HCT116 (cell line): ENCODE measurements around the gene FAM117A. TPM values are rescaled to one million over a fixed set of nuclear protein-coding genes. Genes with fewer than 3 reads are reported as not detected.

ENCODE experiments used
- ATAC-seq: fragments of 200-7000 bp; cut with Tn5 transposase; 2 replicates; pipeline ENCODE4 v1.9.1; 2020; ENCODE audit warnings: mild to moderate bottlenecking, moderate library complexity
- BruUV-seq: library from RNA; stranded (reverse); fragments of 400-500 nt; replicated peaks from 2 replicates; lab custom pipeline; 2021; lab: Mats Ljungman, UMichigan
- CTCF ChIA-PET: fragments of 300-600 bp; sonication (Branson Sonifier 250); formaldehyde crosslinking; loops from one replicate; lab custom pipeline; 2021; ENCODE audit warnings: antibody characterized with exemption; lab: Charles Lee
- POLR2A ChIA-PET: fragments of 300-600, 350-600 bp; sonication (Branson Sonifier 250); formaldehyde crosslinking; loops from one replicate; lab custom pipeline; 2021; ENCODE audit warnings: antibody characterized with exemption; lab: Charles Lee
- RAD21 ChIA-PET, 2 experiments: fragments of 300-600 bp; sonication (Branson Sonifier 250); formaldehyde crosslinking; loops; one replicate each; lab custom pipeline; 2023; ENCODE audit warnings: low total read pairs in 2 of 2; ENCODE audit not compliant: uncharacterized antibody in 2 of 2, unreplicated experiment in 2 of 2, low non-redundant PET in 1 of 2; lab: Charles Lee
- DNase-seq: peaks from one replicate; pipeline ENCODE4 v3.0.0-alpha.2; 2010; ENCODE audit warnings: low read depth, low spot score
- H2AFZ ChIP-seq: fragments of 200-600 bp; shearing (Covaris generic), sonication (generic); 2 replicates; pipeline ENCODE4 v1.6.1; 2017; ENCODE audit warnings: low read depth, mixed run types, mixed read lengths, antibody characterized with exemption, low read length; ENCODE audit not compliant: poor library complexity, severe bottlenecking
- H3K27ac ChIP-seq: 2 replicates; pipeline ENCODE4 v1.5.1; 2012; ENCODE audit warnings: low read depth, low read length
- H3K27me3 ChIP-seq: fragments of 200-600 bp; sonication (generic); 2 replicates; pipeline ENCODE4 v1.6.1; 2016; ENCODE audit warnings: mixed run types, low read length, mixed read lengths; ENCODE audit not compliant: insufficient read depth
- H3K36me3 ChIP-seq, 2 experiments: fragments of 200-500 bp in 1 of 2; fragments of 200-600 bp in 1 of 2; sonication (Bioruptor generic) in 1 of 2; sonication (generic) in 1 of 2; 2 replicates each; pipeline versions ENCODE4 v1.5.1 to v1.6.1; 2014 to 2016; ENCODE audit warnings: low read length in 2 of 2, inconsistent platforms in 1 of 2, mixed read lengths in 1 of 2, mixed run types in 1 of 2; ENCODE audit not compliant: insufficient read depth in 2 of 2, control insufficient read depth in 1 of 2
- H3K4me1 ChIP-seq, 2 experiments: fragments of 200-600 bp in 1 of 2; sonication (generic) in 1 of 2; 2 replicates each; pipeline versions ENCODE4 v1.5.1 to v1.6.1; 2012 to 2017; ENCODE audit warnings: low read length in 2 of 2, inconsistent platforms in 1 of 2, mild to moderate bottlenecking in 1 of 2, mixed read lengths in 1 of 2, mixed run types in 1 of 2, moderate library complexity in 1 of 2; ENCODE audit not compliant: insufficient read depth in 2 of 2, control insufficient read depth in 1 of 2
- H3K4me2 ChIP-seq: fragments of 200-600 bp; sonication (generic); 2 replicates; pipeline ENCODE4 v1.6.1; 2017; ENCODE audit warnings: mixed run types, low read length, mixed read lengths
- H3K4me3 ChIP-seq, 2 experiments: fragments of 200-600 bp in 1 of 2; sonication (generic) in 1 of 2; replicated peaks in 1 of 2; 2 replicates each; pipeline ENCODE4 v1.5.1; 2011 to 2016; ENCODE audit warnings: low read length in 2 of 2, control low read depth in 1 of 2, low read depth in 1 of 2, mild to moderate bottlenecking in 1 of 2, mixed read lengths in 1 of 2, mixed run types in 1 of 2
- H3K79me2 ChIP-seq: fragments of 200-600 bp; sonication (generic); 2 replicates; pipeline ENCODE4 v1.6.1; 2017; ENCODE audit warnings: mild to moderate bottlenecking, mixed run types, low read length, moderate library complexity, mixed read lengths; ENCODE audit not compliant: insufficient read depth
- H3K9ac ChIP-seq: fragments of 200-600 bp; sonication (generic); 2 replicates; pipeline ENCODE4 v1.6.1; 2016; ENCODE audit warnings: low read length, mixed read lengths
- H3K9me2 ChIP-seq: fragments of 200-600 bp; sonication (generic), shearing (Covaris generic); 2 replicates; pipeline ENCODE4 v1.6.1; 2017; ENCODE audit warnings: mixed run types, mild to moderate bottlenecking, moderate library complexity; ENCODE audit not compliant: insufficient read depth
- H3K9me3 ChIP-seq, 2 experiments: fragments of 200-500 bp in 1 of 2; fragments of 200-600 bp in 1 of 2; sonication (Bioruptor generic) in 1 of 2; sonication (generic) in 1 of 2; 2 replicates each; pipeline ENCODE4 v1.6.1; 2014 to 2017; ENCODE audit warnings: low read length in 2 of 2, mixed read lengths in 2 of 2, inconsistent platforms in 1 of 2, low read depth in 1 of 2, mild to moderate bottlenecking in 1 of 2, mixed run types in 1 of 2, moderate library complexity in 1 of 2; ENCODE audit not compliant: control insufficient read depth in 1 of 2, insufficient read depth in 1 of 2
- H4K20me1 ChIP-seq: fragments of 200-600 bp; sonication (generic), shearing (Covaris generic); 2 replicates; pipeline ENCODE4 v1.6.1; 2017; ENCODE audit warnings: mixed run types, mild to moderate bottlenecking, moderate library complexity; ENCODE audit not compliant: insufficient read depth
- EGR1 ChIP-seq: IDR thresholded peaks from 2 replicates; pipeline ENCODE4 v1.6.1; 2012; ENCODE audit warnings: low read depth
- ELF1 ChIP-seq: IDR thresholded peaks from 2 replicates; pipeline ENCODE4 v1.6.1; 2012; ENCODE audit warnings: low read depth, borderline replicate concordance
- EZH2 ChIP-seq: fragments of 200-600 bp; sonication (generic); IDR thresholded peaks from 2 replicates; pipeline ENCODE4 v1.6.1; 2017; ENCODE audit warnings: antibody characterized with exemption, mixed run types
- EZH2phosphoT487 ChIP-seq: fragments of 200-600 bp; IDR thresholded peaks from 2 replicates; pipeline ENCODE4 v1.6.1; 2018; ENCODE audit warnings: antibody characterized with exemption, borderline replicate concordance
- JUND ChIP-seq: IDR thresholded peaks from 2 replicates; pipeline ENCODE4 v1.6.1; 2012
- SP1 ChIP-seq: IDR thresholded peaks from 2 replicates; pipeline ENCODE4 v1.6.1; 2012; ENCODE audit warnings: low read depth
- SRF ChIP-seq: IDR thresholded peaks from 2 replicates; pipeline ENCODE4 v1.6.1; 2012; ENCODE audit warnings: low read depth
- YY1 ChIP-seq: IDR thresholded peaks from 2 replicates; pipeline ENCODE4 v1.6.1; 2011; ENCODE audit warnings: low read length, low read depth, moderate library complexity, mild to moderate bottlenecking; ENCODE audit not compliant: insufficient replicate concordance; ENCODE audit errors: extremely low read depth
- ZNF274 ChIP-seq: fragments of 200-500 bp; sonication (Bioruptor generic); IDR thresholded peaks from 2 replicates; pipeline ENCODE4 v1.6.1; 2014; ENCODE audit warnings: mild to moderate bottlenecking, low read depth, low read length, inconsistent platforms
- intact Hi-C: fragments of 100-400 bp; cut with micrococcal nuclease; formaldehyde crosslinking; loops from 2 replicates; pipeline ENCODE4 v1.10.0; 2022
- total RNA-seq: library from RNA; stranded (reverse); gene quantifications from one replicate; pipeline ENCODE4 v1.2.1, GENCODE V29; 2021; ENCODE audit not compliant: unreplicated experiment

Gene FAM117A
- total RNA-seq, 1 experiment from 2014 or later, result 12.8 TPM

GRCh38 chr17:49707608-49708514 is 56.1 kb downstream of the FAM117A start, which contains the start of gene SLC35B1 (continued):
- TF ChIP-seq EZH2 (no peak), ZNF274 (no peak), EZH2phosphoT487 (no peak), YY1 (peak; percentile 83), SP1 (peak; percentile 99), SRF (peak; percentile 96)

- Histone ChIP-seq H3K4me1 (peaks cover 16 to 21% of the 10 kb centered on the region in 2 experiments), H3K9me3 (no peaks in the 10 kb centered on the region), H3K27me3 (no peaks in the 10 kb centered on the region), H3K27ac (peak overlapping the region; percentile 77), H3K36me3 (peaks cover 34 to 35% of the 10 kb centered on the region in 2 experiments), H2AFZ (no peak overlapping the region), H3K9me2 (no peaks in the 10 kb centered on the region), H3K79me2 (peaks cover 27% of the 10 kb centered on the region), H4K20me1 (no peaks in the 10 kb centered on the region), H3K4me3 (peak overlapping the region; percentile 85 to 92), H3K9ac (peak overlapping the region; percentile 85), H3K4me2 (peak overlapping the region; percentile 92)
- no TSS peak for BruUV-seq
- DNase-seq, result no peak
- ATAC-seq, result no peak
- CTCF ChIA-PET, result interaction anchor here (1.1 to 4.0 kb wide), 12 partner anchors 10 to 290 kb away, joined by 3 to 63 read pairs (median 8); partner anchors contain the start of genes FAM117A, KAT7 and SPOP
- RAD21 ChIA-PET, result interaction anchor here (0.8 to 1.5 kb wide), 2 partner anchors 139 to 290 kb away, joined by 5 to 8 read pairs; no protein-coding TSS in a partner anchor
- POLR2A ChIA-PET, result interaction anchor here (0.6 to 4.7 kb wide), 8 partner anchors 9 to 369 kb away, joined by 3 to 30 read pairs (median 8); partner anchors contain the start of genes FAM117A, KAT7 and SPOP
- intact Hi-C loops, result loop anchor here (5.0 to 10.0 kb wide), 3 partner anchors 135 to 392 kb away; no protein-coding TSS in a partner anchor
- TF ChIP-seq ELF1, result no peak
- no peak for TF ChIP-seq JUND
- TF ChIP-seq EGR1, result 0 out of 2 replicates have a peak, but pooled peaks have one; percentile 10
These were observed 56.7 kb downstream of the FAM117A start for GRCh38 chr17:49707246-49707607.
